Activated B cell treated with CpG ODN at 0.5 μM for 24 hours (primary cell): ENCODE data around the gene CCNG2. TPM values are rescaled to one million over a fixed set of nuclear protein-coding genes. Genes with fewer than 3 reads are reported as not detected.

Source experiments
- ATAC-seq: fragments of 200-7000 bp; cut with Tn5 transposase; one replicate; pipeline ENCODE4 v1.10.0; 2021; ENCODE audit warnings: low read depth, mild to moderate bottlenecking, moderate library complexity
- CTCF ChIA-PET: fragments of 350-600 bp; sonication (Branson Sonifier 250); formaldehyde crosslinking; loops from one replicate; lab custom pipeline; 2021; ENCODE audit warnings: antibody characterized with exemption; lab: Charles Lee
- POLR2A ChIA-PET: fragments of 350-600 bp; sonication (Branson Sonifier 250); formaldehyde crosslinking; loops from one replicate; lab custom pipeline; 2021; ENCODE audit warnings: antibody characterized with exemption; lab: Charles Lee
- DNase-seq: peaks from one replicate; pipeline ENCODE4 v3.0.0; 2022
- H3K27ac Mint-ChIP-seq: one replicate; pipeline ENCODE4 v1.8.0; 2020; ENCODE audit warnings: mixed read lengths
- H3K27me3 Mint-ChIP-seq: one replicate; pipeline ENCODE4 v1.8.0; 2021; ENCODE audit warnings: mixed read lengths
- H3K36me3 Mint-ChIP-seq: one replicate; pipeline ENCODE4 v1.8.0; 2021; ENCODE audit warnings: low read depth, mixed read lengths
- H3K4me1 Mint-ChIP-seq: one replicate; pipeline ENCODE4 v1.8.0; 2021; ENCODE audit warnings: mixed read lengths
- H3K4me3 Mint-ChIP-seq: one replicate; pipeline ENCODE4 v1.8.0; 2020; ENCODE audit warnings: mild to moderate bottlenecking, mixed read lengths
- H3K9me3 Mint-ChIP-seq: one replicate; pipeline ENCODE4 v1.8.0; 2020; ENCODE audit warnings: mixed read lengths
- intact Hi-C: fragments of 100-400 bp; cut with micrococcal nuclease; formaldehyde crosslinking; loops from one replicate; pipeline ENCODE4 v1.15.1; 2024
- total RNA-seq: library from RNA; stranded (reverse); gene quantifications from 2 replicates; pipeline ENCODE4 v1.2.3, GENCODE V29; 2022
- TF ChIP-seq, protein P1 (sequence below): fragments of 200-600 bp; IDR thresholded peaks from one replicate; pipeline ENCODE4 v1.8.0; 2022; ENCODE audit warnings: antibody characterized with exemption, mild to moderate bottlenecking

Gene CCNG2
- total RNA-seq, 1 donor from 2014 or later, result 34.6 TPM

DNA sequence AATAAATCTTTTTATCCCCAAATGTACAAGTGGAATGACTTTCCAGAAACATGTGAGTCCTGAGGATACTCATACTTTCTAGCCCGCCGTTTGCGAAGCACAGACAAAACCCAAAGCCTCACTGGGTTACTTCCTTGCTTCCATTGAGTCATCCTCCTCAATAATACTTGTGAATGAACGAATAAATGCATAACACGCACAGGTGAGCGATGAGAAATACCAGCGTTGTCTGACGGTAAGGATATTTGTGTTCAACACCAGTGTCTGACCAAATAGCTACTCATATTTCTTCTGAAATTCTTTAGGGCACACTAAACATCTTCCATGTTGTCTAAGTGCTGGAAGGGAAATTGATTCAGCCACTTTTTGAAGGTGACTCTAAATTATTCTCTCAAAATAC is 36.0 kb downstream of the CCNG2 start:
- H3K27ac Mint-ChIP-seq, result peak overlapping the region; percentile 97
- no peak for DNase-seq
- H3K36me3 Mint-ChIP-seq, result no peaks in the 10 kb centered on the region
- ChIA-PET CTCF (interaction anchor here (1.1 to 3.7 kb wide), 6 partner anchors 10 to 117 kb away, joined by 3 to 56 read pairs (median 10); partner anchors contain the start of gene CCNG2), POLR2A (interaction anchor here (0.8 to 6.2 kb wide), 20 partner anchors 8 to 693 kb away, joined by 3 to 126 read pairs (median 7); partner anchors contain the start of genes CCNG2, CCNI, MRPL1 and SEPTIN11)
- peaks cover 53% of the 10 kb centered on the region for H3K4me1 Mint-ChIP-seq
- ATAC-seq, result no peak
- no peaks in the 10 kb centered on the region for H3K27me3 Mint-ChIP-seq
- H3K9me3 Mint-ChIP-seq, result no peaks in the 10 kb centered on the region
- TF ChIP-seq, protein P1, sequence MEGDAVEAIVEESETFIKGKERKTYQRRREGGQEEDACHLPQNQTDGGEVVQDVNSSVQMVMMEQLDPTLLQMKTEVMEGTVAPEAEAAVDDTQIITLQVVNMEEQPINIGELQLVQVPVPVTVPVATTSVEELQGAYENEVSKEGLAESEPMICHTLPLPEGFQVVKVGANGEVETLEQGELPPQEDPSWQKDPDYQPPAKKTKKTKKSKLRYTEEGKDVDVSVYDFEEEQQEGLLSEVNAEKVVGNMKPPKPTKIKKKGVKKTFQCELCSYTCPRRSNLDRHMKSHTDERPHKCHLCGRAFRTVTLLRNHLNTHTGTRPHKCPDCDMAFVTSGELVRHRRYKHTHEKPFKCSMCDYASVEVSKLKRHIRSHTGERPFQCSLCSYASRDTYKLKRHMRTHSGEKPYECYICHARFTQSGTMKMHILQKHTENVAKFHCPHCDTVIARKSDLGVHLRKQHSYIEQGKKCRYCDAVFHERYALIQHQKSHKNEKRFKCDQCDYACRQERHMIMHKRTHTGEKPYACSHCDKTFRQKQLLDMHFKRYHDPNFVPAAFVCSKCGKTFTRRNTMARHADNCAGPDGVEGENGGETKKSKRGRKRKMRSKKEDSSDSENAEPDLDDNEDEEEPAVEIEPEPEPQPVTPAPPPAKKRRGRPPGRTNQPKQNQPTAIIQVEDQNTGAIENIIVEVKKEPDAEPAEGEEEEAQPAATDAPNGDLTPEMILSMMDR, result no peak
- intact Hi-C loops, result loop anchor here (1.0 kb wide), 6 partner anchors 10 to 627 kb away; partner anchors contain the start of gene SEPTIN11
- H3K4me3 Mint-ChIP-seq, result peak overlapping the region; percentile 85

DNA sequence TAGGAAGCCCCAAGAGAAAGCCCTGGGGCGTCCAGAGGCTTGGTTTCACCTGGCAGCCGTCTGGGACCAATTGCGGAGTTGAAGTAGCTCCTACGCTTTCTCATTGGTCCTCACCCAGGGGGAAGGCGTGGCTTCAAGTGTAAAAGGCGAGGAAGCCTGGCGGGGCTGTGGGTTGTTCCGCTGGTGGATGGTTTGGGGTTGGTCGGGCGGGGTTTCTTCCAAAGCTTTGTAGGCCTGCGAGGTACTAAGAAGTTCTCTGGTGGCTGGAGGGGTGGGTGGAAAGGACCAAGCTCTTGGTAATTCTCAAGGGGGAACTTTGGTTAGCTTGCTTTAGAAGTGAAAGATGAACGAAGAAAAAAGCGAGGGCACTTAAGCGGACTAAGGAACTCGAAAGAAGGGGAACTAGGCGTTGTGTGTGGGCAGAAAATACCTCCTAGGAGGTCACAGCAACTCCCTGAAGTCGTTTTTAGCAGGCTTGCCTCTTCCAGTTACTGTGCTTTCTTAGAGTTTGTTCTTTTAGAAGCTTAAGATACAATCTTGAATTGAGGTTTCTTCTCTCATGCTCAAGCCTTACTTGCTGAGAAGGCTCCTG is 36.6 kb downstream of the CCNG2 start:
- peak overlapping the region; percentile 85 for H3K4me3 Mint-ChIP-seq
- DNase-seq, result peak; percentile 73
- H3K27ac Mint-ChIP-seq, result peak overlapping the region; percentile 97
- no peaks in the 10 kb centered on the region for H3K27me3 Mint-ChIP-seq
- POLR2A ChIA-PET, result interaction anchor here (0.6 to 6.2 kb wide), 24 partner anchors 9 to 694 kb away, joined by 3 to 126 read pairs (median 5); partner anchors contain the start of genes CCNG2, CCNI, MRPL1 and SEPTIN11
- CTCF ChIA-PET, result interaction anchor here (0.7 to 3.7 kb wide), 11 partner anchors 10 to 149 kb away, joined by 3 to 56 read pairs (median 4); partner anchors contain the start of gene CCNG2
- no peaks in the 10 kb centered on the region for H3K9me3 Mint-ChIP-seq
- TF ChIP-seq, protein P1, result no peak
- H3K4me1 Mint-ChIP-seq, result peaks cover 55% of the 10 kb centered on the region
- intact Hi-C loops, result loop anchor here (1.0 kb wide), 6 partner anchors 10 to 627 kb away; partner anchors contain the start of gene SEPTIN11
- peak; percentile 91 for ATAC-seq
- H3K36me3 Mint-ChIP-seq, result no peaks in the 10 kb centered on the region

DNA sequence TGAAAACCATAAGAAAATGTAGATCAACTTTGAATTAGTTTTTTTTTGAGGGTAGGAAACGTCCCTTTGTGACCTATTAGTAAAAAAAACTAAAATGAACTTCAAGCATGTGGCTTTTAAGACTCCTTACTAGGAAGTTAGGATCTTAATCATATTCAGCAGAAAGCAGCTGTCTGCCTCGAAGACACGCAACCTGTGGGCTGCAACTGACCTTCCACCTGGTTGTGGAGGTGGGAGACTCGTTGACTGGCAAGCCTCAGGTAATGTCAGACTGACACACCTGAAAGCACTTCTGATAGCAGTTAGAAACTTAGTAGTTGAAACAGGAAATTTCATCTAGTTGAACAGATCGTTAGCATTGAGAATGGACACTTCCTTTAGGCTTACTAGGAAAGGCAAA is 37.4 kb downstream of the CCNG2 start:
- no peaks in the 10 kb centered on the region for H3K9me3 Mint-ChIP-seq
- H3K4me3 Mint-ChIP-seq, result peak overlapping the region; percentile 85
- POLR2A ChIA-PET, result interaction anchor here (0.5 to 6.2 kb wide), 19 partner anchors 10 to 1420 kb away, joined by 3 to 126 read pairs (median 7); partner anchors contain the start of genes CCNG2, CCNI and SEPTIN11
- DNase-seq (no peak), ATAC-seq (no peak)
- TF ChIP-seq, protein P1, result no peak
- CTCF ChIA-PET, result interaction anchor here (0.8 to 3.7 kb wide), 8 partner anchors 9 to 149 kb away, joined by 3 to 56 read pairs (median 6); partner anchors contain the start of gene CCNG2
- no peaks in the 10 kb centered on the region for H3K27me3 Mint-ChIP-seq
- intact Hi-C loops, result no loop called here
- H3K36me3 Mint-ChIP-seq, result no peaks in the 10 kb centered on the region
- H3K4me1 Mint-ChIP-seq, result peaks cover 55% of the 10 kb centered on the region
- peak overlapping the region; percentile 97 for H3K27ac Mint-ChIP-seq

DNA sequence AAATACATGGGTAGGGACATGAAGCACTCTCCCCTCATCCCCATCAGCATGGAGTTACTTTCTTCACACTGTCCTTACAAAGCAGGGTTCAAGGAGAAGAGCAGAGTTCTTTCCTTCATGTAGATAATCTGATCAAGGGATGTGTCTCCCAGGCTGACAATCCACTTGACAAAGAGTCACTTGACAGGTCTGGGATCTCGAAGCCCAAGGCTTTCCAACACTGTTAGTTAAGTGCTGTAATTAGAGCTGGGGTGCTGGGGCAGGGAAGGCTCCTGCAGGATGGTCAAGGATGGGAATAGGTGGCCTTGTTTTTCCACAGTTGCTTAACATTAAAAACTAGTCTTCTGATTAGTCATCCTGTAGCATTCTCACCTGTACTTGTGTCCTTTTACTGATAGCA is 38.0 kb downstream of the CCNG2 start:
- TF ChIP-seq, protein P1, result no peak
- ATAC-seq (no peak), DNase-seq (no peak)
- Mint-ChIP-seq H3K36me3 (no peaks in the 10 kb centered on the region), H3K4me3 (no peak overlapping the region), H3K4me1 (peaks cover 55% of the 10 kb centered on the region), H3K9me3 (no peaks in the 10 kb centered on the region), H3K27me3 (no peaks in the 10 kb centered on the region), H3K27ac (peak overlapping the region; percentile 97)
- intact Hi-C loops, result no loop called here
- ChIA-PET CTCF (interaction anchor here (1.1 to 3.7 kb wide), 3 partner anchors 8 to 150 kb away, joined by 4 to 56 read pairs (median 17); no protein-coding TSS in a partner anchor), POLR2A (interaction anchor here (1.3 to 6.2 kb wide), 7 partner anchors 33 to 119 kb away, joined by 3 to 126 read pairs (median 24); partner anchors contain the start of genes CCNG2 and CCNI)

DNA sequence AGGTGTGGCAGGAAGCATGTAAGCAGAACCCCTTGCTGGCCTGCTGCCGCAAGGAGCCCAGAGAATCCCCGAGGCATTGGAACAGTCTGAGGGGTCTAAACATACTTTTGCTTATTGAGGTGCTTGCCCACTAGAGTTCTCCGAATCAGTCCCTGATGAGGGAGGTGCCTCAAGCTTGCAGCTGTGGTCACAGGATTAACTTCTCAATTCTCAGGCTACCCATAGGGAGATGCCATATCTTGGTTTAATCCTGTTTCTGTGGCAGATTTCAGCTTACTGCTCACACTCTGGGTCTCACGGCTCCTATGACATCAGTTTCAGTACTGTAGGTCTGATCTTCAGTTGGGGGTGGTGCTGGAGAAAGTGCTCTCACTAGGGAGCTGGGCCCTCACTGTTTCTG is 39.9 kb downstream of the CCNG2 start:
- no peaks in the 10 kb centered on the region for H3K36me3 Mint-ChIP-seq
- H3K4me1 Mint-ChIP-seq, result peaks cover 55% of the 10 kb centered on the region
- DNase-seq (peak; percentile 20), ATAC-seq (peak; percentile 6)
- ChIA-PET CTCF (interaction anchor here (1.0 to 1.4 kb wide), 4 partner anchors 76 to 145 kb away, joined by 3 to 5 read pairs (median 4); no protein-coding TSS in a partner anchor), POLR2A (interaction anchor here (1.1 to 6.2 kb wide), 3 partner anchors 10 to 42 kb away, joined by 3 to 126 read pairs (median 3); partner anchors contain the start of gene CCNG2)
- H3K9me3 Mint-ChIP-seq, result no peaks in the 10 kb centered on the region
- no peak overlapping the region for H3K4me3 Mint-ChIP-seq
- H3K27ac Mint-ChIP-seq, result peak overlapping the region; percentile 67
- intact Hi-C loops, result no loop called here
- H3K27me3 Mint-ChIP-seq, result no peaks in the 10 kb centered on the region
- TF ChIP-seq, protein P1, result no peak
